Measurements from ENCODE around the gene CHST5.

The CHST5 gene

DNA sequence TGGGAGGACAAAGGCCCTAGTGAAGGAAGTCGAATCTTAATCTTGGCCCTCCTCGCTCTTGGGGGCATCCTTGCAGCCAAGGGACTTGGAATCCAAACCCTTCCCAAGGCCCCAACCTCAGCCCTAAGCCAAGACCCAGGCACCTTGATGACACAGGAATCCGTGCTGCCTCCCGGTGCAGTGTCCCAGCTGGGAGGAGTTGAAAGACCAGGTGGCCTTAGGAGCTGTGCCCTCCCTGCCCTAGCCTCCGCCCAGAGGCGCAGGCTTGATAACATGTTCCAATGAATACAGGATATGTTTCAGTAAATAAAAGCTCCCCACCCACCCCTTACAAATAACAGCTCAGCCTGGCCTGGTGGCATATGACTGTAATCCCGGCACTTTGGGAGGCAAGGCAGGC, at the start of gene CHST5:
CHST5 (minus strand) TSS at position 208 of the 400 bp plus-strand sequence. CDS start 5,724 bp downstream, outside the sequence.
- DNase-seq, result no peak

DNA sequence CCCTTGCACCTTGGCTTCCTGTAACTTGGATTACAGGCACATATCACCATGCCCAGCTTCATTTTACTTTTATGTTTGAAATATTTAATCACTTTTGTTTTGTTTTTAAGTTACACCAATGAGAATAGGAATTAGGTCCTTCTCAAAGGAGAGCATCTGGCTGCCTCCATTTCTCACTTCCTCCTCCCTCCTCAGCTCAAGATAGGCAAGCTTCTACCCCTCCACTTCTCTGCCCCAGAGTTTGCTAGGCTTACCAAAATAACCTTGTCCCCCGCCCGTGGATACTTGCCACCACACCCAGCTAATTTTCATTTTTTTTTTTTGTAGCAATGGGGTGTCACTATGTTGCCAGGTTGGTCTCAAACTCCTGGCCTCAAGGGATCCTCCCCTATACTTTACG, 48.2 kb upstream of the CHST5 start:
- no peak for DNase-seq

GRCh38 chr16:75579281-75579834, 43.5 kb upstream of the CHST5 start:
- no peak for DNase-seq

DNA sequence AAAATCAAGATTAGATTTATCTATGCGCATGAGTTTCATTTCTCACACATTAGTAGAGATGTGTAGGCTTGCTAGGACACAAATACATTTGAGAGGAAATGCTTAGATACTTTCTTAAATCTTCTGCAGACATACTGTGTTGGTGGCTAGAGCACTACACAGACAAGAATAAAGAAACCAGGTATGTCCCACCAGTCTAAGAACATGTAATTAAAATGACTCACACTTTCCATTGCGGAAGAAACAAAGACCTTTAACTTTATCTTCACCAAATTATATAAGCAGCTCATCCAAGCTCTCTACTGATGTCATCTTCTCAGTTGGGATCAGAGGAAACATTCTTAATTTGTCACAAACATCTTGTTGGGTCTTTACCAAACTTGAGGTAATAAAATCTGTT, 42.8 kb upstream of the CHST5 start:
- DNase-seq, result no peak

DNA sequence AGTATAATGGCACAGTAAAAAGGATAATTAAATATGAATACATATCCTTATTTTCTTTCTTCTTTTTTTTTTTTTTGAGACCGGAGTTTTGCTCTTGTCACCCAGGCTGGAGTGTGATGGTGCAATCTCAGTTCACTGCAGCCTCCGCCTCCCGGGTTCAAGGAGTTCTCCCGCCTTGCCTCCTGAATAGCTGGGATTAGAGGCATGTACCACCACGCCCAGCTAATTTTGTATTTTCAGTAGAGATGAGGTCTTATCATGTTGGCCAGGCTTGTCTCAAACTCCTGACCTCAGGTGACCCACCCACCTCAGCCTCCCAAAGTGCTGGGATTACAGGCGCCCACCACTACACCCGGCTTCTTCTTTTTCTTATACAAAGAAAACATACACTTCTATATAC, 42.3 kb upstream of the CHST5 start:
- no peak for DNase-seq

DNA sequence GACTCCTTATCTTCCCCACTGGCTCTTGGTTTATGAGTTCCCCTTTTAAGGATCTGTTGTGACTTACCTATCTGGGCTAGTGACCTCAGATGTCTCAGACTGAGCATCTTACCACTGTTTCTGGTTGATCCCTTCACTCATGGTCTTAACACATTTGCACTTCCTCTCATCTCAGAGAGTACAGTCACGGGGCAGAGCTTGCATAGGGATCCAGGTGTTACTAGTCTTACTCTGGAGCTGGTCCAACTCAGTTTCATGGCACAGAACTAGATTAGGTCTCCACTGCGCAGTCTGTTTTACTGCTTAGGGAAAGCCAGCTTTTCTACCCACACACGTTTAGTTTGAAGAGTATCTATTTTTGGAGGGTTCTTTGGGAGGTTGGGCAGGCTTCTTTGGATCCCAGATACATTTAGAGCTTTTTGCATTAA, 40.5 kb upstream of the CHST5 start:
- DNase-seq, result no peak

GRCh38 chr16:75575958-75576357, 40.0 kb upstream of the CHST5 start:
- no peak for DNase-seq

- DNase-seq, result no peak
Measured at GRCh38 chr16:75573955-75574354, 38.0 kb upstream of the CHST5 start.

DNA sequence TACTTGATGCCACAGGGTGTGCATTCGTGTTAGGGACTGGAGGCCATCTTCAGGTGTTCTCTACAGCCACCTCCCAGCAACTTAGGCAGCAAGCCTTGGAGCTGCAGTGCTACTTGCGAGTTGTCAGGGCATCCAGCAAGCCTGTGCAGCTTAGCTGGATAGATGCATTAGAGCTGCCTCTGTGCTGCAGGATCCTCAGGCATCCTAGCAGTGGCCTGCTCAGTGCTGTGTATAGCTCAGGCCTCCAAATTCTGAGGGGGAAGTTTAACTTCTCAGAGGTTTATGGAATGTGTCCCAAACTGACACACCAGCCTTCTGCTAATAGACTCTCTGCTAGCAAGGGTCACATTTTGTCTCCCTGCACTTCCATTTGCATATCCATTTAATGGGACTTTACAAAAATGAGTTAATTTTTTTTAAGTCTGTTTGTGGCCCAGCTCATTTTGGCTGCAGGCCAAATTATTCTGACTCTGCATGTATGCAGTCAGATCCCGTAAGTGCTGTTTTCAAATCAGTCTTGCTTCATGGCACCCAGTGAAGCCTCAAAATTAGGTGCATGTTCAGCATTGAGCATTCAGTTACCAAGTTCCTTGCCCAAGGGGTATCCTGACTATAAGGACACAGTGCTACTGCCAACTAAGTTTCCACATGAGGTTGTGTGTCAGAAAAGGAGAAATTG, 37.1 kb upstream of the CHST5 start:
- DNase-seq, result no peak

GRCh38 chr16:75570396-75571065, 34.6 kb upstream of the CHST5 start:
- DNase-seq, result no peak

DNA sequence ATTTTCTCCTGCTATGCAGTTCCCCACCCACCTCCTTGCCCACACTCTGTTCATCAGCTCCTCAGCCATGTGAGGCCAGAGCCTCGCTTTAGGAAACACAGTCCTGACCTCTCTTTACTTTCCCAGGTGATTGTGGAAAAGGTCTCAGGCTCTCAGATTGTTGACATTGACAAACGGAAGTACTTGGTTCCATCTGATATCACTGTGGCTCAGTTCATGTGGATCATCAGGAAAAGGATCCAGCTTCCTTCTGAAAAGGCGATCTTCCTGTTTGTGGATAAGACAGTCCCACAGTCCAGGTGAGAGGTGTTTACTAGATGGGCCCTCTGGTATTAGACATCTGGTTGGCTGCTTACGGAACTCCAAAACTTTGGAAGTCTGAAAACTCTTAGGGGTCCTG, 32.0 kb upstream of the CHST5 start:
- no peak for DNase-seq

- DNase-seq, result peak; percentile 12
Measured at GRCh38 chr16:75566758-75567255, 30.9 kb upstream of the CHST5 start.

GRCh38 chr16:75566040-75566757, 30.3 kb upstream of the CHST5 start, which contains the start of gene GABARAPL2:
GABARAPL2 (plus strand) TSS chr16:75566379; CDS start chr16:75566487, 108 bp downstream.
- DNase-seq, result peak; percentile 85

GRCh38 chr16:75565640-75566039, 29.7 kb upstream of the CHST5 start:
- DNase-seq, result no peak

DNA sequence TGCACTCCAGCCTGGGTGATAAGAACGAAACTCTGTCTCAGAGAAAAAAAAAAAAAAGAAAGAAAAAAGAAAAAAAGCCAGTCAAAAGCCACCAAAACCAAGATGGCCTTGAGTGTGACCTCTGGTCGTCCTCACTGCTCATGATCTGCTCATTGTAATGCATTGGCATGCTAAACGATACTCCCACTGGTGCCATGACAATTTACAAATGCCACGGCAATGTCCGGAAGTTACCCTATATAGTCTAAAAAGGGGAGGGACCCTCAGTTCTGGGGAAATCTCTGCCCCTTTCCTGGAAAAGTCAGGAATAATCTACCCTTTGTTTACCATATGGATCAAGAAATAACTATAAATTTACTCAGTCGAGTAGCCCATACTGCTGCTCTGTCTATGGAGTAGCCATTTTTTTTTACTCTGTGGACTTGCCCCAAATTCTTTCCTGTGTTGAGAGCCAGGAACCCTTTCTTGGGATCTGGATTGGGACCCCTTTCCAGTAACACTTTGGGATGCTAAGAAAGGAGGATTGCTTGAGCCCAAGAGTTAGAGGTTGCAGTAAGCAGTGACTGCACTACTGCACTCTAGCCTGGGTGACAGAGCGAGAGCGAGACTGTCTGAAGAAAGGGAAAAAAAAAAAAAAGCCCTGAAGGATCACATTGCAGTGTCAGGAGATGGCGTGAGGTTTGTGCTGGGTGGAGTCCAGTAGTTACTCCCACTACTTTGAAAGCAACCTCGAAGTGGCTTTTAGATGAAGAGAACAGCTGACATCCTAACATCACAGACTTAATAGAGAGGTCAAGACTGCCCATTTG, 23.9 kb upstream of the CHST5 start:
- DNase-seq, result no peak

DNA sequence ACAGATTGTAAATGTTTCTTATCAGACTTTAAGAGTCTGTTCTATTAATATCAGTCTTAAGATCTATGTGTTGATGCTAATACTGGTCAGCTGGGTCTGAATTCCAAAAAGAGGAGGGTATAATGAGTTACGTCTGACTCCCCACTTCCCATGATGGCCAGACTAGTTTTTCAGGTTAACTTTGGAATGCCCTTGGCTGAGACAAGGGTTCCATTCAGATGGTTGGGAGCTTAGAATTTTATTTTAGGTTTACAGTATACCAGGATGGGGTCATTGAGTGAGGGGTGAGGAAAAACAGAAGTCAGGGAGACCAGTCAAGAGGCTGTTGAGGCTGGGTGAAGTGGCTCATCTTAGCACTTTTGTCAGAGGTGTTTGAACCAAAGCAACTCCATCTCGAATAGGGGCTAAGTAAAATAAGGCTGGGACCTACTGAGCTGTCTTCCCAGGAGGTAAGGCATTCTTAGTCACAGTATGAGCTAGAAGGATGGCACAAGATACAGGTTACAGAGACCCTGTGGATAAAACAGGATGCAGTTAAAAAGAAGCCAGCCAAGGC, 23.0 kb upstream of the CHST5 start:
- DNase-seq, result no peak

DNA sequence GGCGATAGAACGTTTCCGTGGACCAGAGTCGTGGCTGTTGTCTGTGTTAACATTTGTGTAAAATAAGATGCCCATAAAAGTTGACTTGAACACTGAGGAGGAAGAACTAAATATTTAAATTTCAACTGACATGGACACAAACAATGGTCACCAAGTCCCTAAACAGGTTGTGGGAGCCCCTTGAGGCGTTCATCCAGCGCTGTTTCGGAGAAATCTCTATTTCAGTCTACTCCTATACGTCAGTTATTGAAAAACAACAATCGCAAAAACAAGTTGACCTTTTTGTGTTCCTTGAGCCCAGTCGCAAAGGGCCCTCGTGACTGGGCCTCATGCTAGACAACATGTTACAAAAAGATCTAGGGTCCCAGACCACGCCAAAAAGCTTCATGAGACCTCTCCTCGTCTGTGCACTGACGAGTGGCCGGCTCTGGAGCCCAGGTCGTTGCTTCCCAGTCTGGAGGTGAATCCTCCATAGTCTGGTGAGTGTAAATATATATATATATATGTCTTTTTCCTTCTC, 20.6 kb upstream of the CHST5 start:
- DNase-seq, result no peak

- peak; percentile 98 for DNase-seq
Measured at GRCh38 chr16:75555707-75556430, 20.0 kb upstream of the CHST5 start, which contains the start of gene TMEM231. TMEM231 (minus strand) TSS chr16:75556252; CDS start chr16:75556209, 43 bp downstream.

DNA sequence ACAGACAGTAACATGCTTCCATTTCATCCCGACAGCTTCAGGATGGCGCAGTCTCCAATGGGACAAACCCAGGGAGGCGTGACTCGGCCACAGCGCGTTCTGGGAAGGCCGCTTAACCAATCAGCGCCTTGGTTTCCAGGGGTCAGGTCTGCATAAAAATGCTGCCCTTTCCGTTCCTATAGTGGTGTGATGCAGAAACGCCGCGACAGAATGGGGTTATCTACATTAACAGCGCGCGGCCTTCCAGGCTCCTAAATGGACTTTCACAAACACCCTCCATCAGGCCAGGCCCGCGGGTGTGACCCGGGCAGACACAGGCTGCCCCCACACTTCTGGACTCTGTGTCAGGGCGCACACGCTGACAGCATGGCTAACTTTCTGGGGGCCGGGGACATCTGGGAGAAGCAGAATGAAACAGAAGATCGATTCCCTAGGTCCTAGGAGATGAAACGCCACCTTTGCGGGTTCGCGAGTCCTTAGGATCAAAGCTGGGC, 19.4 kb upstream of the CHST5 start:
- no peak for DNase-seq

- no peak for DNase-seq
Measured at GRCh38 chr16:75552951-75553350, 17.0 kb upstream of the CHST5 start.

- no peak for DNase-seq
Measured at GRCh38 chr16:75550211-75550662, 14.3 kb upstream of the CHST5 start.

All from stimulated activated naive CD4-positive, alpha-beta T cell treated with Interleukin-2 at 50 U/mL for 16 hours (primary cell).